Stimulated activated CD4-positive, alpha-beta T cell treated with anti-CD3 and anti-CD28 coated beads, Interleukin-1b, Interleukin-23, amount 100 ng/mL, for 4 hours (primary cell): ENCODE data around the gene KDELR1.
A peak's percentile ranks its signal among the peaks of the same experiment; 100 is the strongest.
"Not testable (repeated sequence)": the region's sequence is repeated elsewhere in the genome, so short reads cannot be mapped to it uniquely, and the experiment has no call there.

ENCODE experiments used
- DNase-seq, 2 donors: peaks; one replicate each; pipeline ENCODE4 v3.0.0-alpha.2; 2020; ENCODE audit warnings: low read depth in 2 of 2

The KDELR1 gene

GRCh38 chr19:48397263-48398101, 6.1 kb upstream of the KDELR1 start:
- no peak for DNase-seq

- no peak for DNase-seq
Observed at GRCh38 chr19:48396824-48397176, 5.4 kb upstream of the KDELR1 start.

- no peak for DNase-seq
Observed at GRCh38 chr19:48396016-48396823, 4.9 kb upstream of the KDELR1 start.

GRCh38 chr19:48395499-48395898, 4.1 kb upstream of the KDELR1 start:
- no peak for DNase-seq

GRCh38 chr19:48395170-48395455, 3.8 kb upstream of the KDELR1 start:
- DNase-seq = no peak

- no peak for DNase-seq
Observed at GRCh38 chr19:48394331-48395169, 3.2 kb upstream of the KDELR1 start.

- DNase-seq = no peak
Observed at GRCh38 chr19:48393559-48394330, 2.4 kb upstream of the KDELR1 start, which contains the start of gene GRIN2D. Gene GRIN2D (plus strand): TSS chr19:48393668. CDS start chr19:48398393, 4,725 bp downstream.

- DNase-seq = no peak
Observed at GRCh38 chr19:48392860-48393558, 1.7 kb upstream of the KDELR1 start.

GRCh38 chr19:48392006-48392344, 624 bp upstream of the KDELR1 start:
- DNase-seq = not testable (repeated sequence)

GRCh38 chr19:48390188-48391099, 907 bp downstream of the KDELR1 start:
- peak; percentile 49 to 54 for DNase-seq

- no peak for DNase-seq
Observed at GRCh38 chr19:48386981-48387380, 4.4 kb downstream of the KDELR1 start.

- DNase-seq = no peak
Observed at GRCh38 chr19:48385461-48386087, 5.8 kb downstream of the KDELR1 start.

GRCh38 chr19:48382286-48382685, 9.1 kb downstream of the KDELR1 start:
- no peak for DNase-seq

- DNase-seq = no peak
Observed at GRCh38 chr19:48381178-48381950, 10.0 kb downstream of the KDELR1 start.

GRCh38 chr19:48379058-48379457, 12.3 kb downstream of the KDELR1 start:
- DNase-seq = no peak

- DNase-seq = no peak
Observed at GRCh38 chr19:48378194-48378570, 13.2 kb downstream of the KDELR1 start.

GRCh38 chr19:48373567-48373966, 17.8 kb downstream of the KDELR1 start:
- DNase-seq = no peak

- no peak for DNase-seq
Observed at GRCh38 chr19:48372904-48373303, 18.4 kb downstream of the KDELR1 start.

- DNase-seq = not testable (repeated sequence)
Observed at GRCh38 chr19:48371771-48372170, 19.6 kb downstream of the KDELR1 start.
